ENCODE measurements around the gene SLU7. TPM values are rescaled to one million over a fixed set of nuclear protein-coding genes. Genes with fewer than 3 reads are reported as not detected.

The SLU7 gene
- polyA plus RNA-seq, 3 donors = 12.4 to 35.0 (median 21.9) TPM

DNA sequence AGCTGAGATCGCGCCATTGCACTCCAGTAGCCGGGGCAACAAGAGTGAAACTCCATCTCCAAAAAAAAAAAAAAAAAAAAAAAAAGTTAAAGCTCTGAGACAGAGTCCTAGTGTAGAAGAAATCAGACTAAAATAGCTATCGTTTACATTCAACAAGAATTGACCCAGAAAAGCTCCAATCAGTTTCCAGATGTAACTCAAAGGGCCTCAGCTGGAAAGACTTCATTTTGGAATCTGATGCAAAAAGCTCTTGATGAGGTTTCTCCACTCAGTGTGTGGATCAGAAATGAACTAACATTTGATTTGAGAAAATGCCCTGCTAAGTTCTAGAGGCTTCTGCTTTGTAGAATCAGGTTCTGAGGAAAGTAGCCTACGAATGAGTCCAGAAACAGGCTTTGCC is 41.2 kb downstream of the SLU7 start:
- no peak overlapping the region for H3K27ac ChIP-seq (ENCODE audit: low read depth, low read length)
- 87 to 93% (median 88%) methylated on average over 5 of the region's 5 CpGs for WGBS, 3 donors

GRCh38 chr5:160376416-160376815 is 42.5 kb downstream of the SLU7 start:
- no peak overlapping the region for H3K27ac ChIP-seq (ENCODE audit: low read depth, low read length)

GRCh38 chr5:160375701-160376100 is 43.2 kb downstream of the SLU7 start:
- WGBS, 3 donors = 60 to 74% (median 73%) methylated on average over 2 of the region's 2 CpGs
- no peak overlapping the region for H3K27ac ChIP-seq (ENCODE audit: low read depth, low read length)

DNA sequence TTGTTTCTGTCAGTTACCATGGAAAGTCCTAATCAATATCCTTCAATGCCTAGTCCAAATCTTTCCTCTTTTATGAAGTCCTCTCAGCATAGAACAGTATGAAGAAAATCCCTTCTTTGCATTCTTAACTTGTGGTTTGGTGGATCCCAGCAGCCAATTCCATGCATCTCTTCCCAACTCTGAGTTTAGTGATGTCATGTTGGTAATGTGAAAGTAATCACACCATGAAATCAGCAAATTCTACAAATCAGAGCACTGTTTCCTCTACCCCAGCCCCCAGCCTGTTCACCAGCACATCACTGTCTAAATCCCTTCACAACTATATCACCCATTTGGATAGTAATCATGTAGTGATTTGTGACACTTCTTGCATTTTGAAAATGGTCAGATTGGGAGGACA is 43.7 kb downstream of the SLU7 start:
- no peak overlapping the region for H3K27ac ChIP-seq (ENCODE audit: low read depth, low read length)

DNA sequence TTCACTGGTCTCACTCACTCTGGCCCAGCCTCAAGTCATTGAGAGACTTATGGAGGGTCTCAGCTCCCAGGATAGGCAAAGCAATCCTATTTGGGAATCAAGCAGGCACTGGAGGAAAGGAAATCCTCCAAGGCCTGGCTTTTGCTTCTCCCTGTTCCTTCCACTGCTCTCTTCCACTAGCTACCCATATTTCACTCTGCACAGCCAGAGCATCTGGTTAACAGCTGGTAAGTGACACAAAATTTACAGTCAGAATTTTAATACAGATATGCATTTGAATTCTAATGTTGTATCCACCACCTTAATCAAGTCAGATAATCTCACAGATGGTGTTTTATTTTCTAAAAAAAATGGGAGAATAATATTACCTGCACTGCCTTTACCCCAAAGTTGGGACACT is 47.6 kb downstream of the SLU7 start:
- no peak overlapping the region for H3K27ac ChIP-seq (ENCODE audit: low read depth, low read length)

- whole genome bisulfite sequencing, 3 donors = 30 to 45% (median 44%) methylated on average over 12 of the region's 12 CpGs
- H3K27ac ChIP-seq (ENCODE audit: low read depth, low read length) = no peak overlapping the region
Measured at GRCh38 chr5:160370713-160371034, 48.2 kb downstream of the SLU7 start.

DNA sequence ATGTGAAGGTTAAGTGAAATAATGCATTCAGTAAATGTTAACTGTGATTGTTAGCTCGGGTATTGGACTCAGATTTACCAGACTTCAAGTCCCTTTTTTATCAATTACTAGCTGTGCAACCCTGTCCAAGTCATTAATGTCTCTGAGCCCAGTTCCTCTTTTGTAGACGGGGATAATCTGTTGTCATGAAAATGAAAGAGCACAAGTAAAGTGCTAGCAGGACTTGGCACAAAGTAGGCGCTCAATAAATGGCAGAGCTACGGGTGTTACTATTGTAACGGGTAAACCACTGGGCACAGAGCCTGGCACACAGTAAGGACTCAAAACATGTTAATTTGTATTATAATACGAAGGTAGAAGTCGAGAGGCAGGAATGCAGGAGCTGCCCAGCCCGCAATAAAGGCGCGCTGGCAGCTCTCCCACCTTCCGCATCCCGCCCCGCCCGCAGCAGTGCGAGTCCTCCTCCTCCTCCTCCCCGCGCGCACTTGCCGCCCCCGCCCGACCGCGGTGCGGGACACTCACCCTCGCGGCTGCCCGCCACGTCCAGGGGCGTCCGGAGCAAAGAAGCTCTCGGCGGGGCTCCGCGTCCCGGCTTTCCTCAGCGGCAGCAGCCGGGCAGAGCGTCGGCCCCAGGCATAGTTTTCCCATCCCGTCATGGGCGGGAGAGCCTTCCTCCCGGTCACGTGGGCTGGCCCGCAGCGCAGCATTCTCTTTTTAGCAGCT is 48.7 kb downstream of the SLU7 start, which contains the start of gene C1QTNF2:
C1QTNF2 (minus strand) TSS at position 637 of the 723 bp plus-strand sequence. CDS start 15,615 bp downstream, outside the sequence.
- WGBS, 3 donors = 2 to 3% (median 3%) methylated on average over 43 to 45 of the region's 45 CpGs
- no peak within 1 kb of the TSS for H3K27ac ChIP-seq (ENCODE audit: low read depth, low read length)

- H3K27ac ChIP-seq (ENCODE audit: low read depth, low read length) = no peak overlapping the region
- 79 to 94% (median 81%) methylated on average over 3 of the region's 3 CpGs for WGBS, 3 donors
Measured at GRCh38 chr5:160367885-160368284, 51.0 kb downstream of the SLU7 start.

GRCh38 chr5:160367261-160367660 is 51.6 kb downstream of the SLU7 start:
- H3K27ac ChIP-seq (ENCODE audit: low read depth, low read length) = no peak overlapping the region
- 60 to 76% (median 70%) methylated on average over 2 of the region's 2 CpGs for WGBS, 3 donors

GRCh38 chr5:160366230-160366629 is 52.7 kb downstream of the SLU7 start:
- 92 to 96% (median 95%) methylated on average over 2 of the region's 2 CpGs for WGBS, 3 donors
- H3K27ac ChIP-seq (ENCODE audit: low read depth, low read length) = no peak overlapping the region

DNA sequence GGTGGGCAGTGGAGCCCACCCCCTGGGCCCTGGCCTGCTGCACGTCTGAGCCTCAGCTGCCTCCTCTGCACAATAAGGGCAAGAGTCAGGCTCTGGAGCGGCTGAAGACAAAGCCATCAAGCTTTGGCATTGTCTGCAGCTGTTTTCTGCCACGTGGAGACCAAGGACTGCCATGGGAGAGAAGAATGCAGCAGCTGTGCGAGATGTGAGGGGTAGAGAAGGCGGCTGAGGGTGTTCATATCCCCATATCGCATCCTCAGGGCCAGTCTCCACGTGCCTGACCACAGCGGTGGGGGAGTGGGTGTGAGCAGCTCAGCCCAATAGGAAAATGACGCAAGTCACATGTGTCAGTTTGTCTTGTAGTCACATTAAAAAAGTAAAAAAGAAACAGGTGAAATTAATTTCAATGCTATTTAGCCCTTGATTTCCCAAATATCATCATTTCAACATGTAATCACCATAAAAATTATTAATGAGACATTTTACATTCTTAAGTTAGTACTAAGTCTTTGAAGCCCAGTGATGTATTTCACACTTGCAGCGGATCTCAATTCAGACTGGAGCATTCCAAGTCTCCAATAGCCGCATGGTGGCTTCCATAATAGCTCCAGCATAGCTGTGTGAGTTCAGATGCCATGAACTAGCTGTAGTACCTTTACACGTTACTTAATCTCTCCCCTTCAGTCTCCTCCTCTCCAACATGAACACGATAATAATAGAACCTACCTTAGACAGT is 55.1 kb downstream of the SLU7 start:
- 73 to 81% (median 79%) methylated on average over 13 of the region's 13 CpGs for WGBS, 3 donors

GRCh38 chr5:160363211-160363610 is 55.7 kb downstream of the SLU7 start:
- WGBS, 3 donors = 43 to 77% (median 58%) methylated on average over 3 of the region's 3 CpGs
- H3K27ac ChIP-seq (ENCODE audit: low read depth, low read length) = no peak overlapping the region

More for the DNA sequence above, 55.1 kb downstream of the SLU7 start:
- H3K27ac ChIP-seq (ENCODE audit: low read depth, low read length) = no peak overlapping the region

DNA sequence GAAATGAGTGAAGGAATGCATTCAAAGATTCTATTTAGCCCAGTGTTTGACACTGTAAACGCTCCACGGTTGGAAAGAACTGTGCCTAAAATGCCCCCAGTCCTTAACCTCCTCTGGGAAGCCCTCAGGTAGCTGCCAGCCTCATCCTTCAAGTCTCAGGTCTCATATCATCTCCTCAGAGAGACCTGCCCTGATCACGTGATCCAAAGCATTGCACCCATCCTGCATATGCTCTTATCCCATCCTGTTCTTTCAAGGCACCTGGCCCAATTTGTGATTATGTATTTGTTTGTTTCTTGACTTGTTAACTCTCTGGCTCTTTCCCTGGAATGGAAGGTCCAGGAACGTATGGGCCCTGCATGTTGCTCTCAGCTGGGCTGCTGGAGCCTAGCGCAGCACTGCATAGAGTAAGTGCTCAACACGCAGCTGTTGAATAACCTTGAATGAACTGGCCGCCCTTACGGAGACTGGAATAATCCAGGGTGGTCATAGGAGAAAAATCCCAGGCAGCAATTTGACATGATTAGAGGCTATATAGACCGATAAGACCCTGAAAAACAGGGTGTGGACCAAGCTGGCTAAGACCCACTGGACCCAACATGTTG is 57.2 kb downstream of the SLU7 start:
- H3K27ac ChIP-seq (ENCODE audit: low read depth, low read length) = no peak overlapping the region
- 83 to 96% (median 87%) methylated on average over 9 of the region's 9 CpGs for WGBS, 3 donors

- 80 to 91% (median 80%) methylated on average over 3 of the region's 3 CpGs for WGBS, 3 donors
- no peak overlapping the region for H3K27ac ChIP-seq (ENCODE audit: low read depth, low read length)
Measured at GRCh38 chr5:160360310-160360709, 58.6 kb downstream of the SLU7 start.

DNA sequence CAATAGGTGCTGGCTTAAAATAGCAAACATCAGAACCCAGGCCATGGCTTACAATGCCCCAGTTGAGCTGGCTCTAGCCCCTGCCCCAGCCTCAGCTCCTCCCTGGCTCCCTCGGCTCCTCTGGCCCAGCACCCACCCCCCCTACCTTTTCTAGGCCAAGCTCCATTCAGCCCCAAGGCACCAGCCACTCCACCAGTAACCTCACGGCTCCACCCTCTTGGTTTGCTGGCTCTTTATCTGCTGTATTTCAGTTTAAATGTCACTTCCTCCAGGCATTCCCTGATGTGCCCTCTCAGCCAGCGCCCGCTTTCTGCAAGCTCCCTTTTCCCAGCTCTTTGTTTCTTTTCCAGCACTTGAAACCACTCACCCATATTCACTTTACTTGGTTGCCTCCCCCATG is 59.1 kb downstream of the SLU7 start:
- WGBS, 3 donors = 55 to 80% (median 78%) methylated on average over 4 of the region's 4 CpGs
- no peak overlapping the region for H3K27ac ChIP-seq (ENCODE audit: low read depth, low read length)

- H3K27ac ChIP-seq (ENCODE audit: low read depth, low read length) = no peak overlapping the region
- 0 to 42% (median 0%) methylated on average over 1 of the region's 1 CpG for WGBS, 3 donors
Measured at GRCh38 chr5:160359242-160359641, 59.6 kb downstream of the SLU7 start.

DNA sequence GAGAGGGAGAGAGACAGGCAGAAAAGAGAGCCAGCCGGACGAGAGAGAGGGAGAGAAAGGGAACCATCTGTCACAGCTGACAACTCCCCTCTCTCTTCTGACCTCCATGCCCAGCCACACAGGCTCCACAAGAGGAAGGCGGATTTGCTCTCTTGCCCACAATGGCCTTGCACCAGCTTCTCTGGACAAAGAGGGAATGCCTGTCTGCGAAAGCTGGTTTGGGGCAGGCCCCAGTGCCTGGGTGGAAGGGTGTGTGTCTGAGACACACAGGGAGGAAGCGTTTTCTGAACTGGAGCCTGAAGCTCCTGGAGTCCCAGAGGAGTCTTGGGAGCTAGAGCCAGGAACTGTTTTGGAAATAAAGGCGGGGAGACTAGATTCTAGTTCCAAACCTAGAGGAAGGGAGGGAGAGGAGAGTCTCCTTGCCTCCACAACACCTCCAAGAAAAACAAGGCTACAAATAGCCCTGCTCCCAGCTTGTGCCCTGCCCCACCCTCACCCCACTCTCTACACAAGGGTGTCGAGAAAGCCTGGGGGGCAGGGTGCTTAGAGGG is 60.9 kb downstream of the SLU7 start:
- WGBS, 3 donors = 46 to 75% (median 50%) methylated on average over 7 of the region's 7 CpGs
- H3K27ac ChIP-seq (ENCODE audit: low read depth, low read length) = peak overlapping the region; percentile 71

DNA sequence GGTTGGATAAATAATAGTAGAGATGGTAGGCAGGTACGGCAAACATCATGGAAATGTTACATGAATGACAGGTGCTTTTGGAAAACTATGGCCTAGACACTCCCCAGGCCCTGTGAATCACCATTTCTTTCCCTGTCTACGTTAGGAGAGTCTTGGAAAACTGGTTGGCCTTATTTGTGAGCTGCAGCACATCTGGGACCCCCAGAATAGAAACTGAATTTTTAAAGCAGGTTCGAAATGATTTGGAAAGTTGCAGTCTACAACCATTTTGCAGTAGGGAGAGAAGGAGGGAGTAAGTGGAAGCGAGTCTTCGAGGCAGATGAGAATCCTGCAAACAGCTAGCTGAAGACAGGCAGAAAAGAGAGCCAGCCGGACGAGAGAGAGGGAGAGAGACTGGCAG is 61.5 kb downstream of the SLU7 start:
- 61 to 72% (median 63%) methylated on average over 7 of the region's 7 CpGs for WGBS, 3 donors
- H3K27ac ChIP-seq (ENCODE audit: low read depth, low read length) = no peak overlapping the region

DNA sequence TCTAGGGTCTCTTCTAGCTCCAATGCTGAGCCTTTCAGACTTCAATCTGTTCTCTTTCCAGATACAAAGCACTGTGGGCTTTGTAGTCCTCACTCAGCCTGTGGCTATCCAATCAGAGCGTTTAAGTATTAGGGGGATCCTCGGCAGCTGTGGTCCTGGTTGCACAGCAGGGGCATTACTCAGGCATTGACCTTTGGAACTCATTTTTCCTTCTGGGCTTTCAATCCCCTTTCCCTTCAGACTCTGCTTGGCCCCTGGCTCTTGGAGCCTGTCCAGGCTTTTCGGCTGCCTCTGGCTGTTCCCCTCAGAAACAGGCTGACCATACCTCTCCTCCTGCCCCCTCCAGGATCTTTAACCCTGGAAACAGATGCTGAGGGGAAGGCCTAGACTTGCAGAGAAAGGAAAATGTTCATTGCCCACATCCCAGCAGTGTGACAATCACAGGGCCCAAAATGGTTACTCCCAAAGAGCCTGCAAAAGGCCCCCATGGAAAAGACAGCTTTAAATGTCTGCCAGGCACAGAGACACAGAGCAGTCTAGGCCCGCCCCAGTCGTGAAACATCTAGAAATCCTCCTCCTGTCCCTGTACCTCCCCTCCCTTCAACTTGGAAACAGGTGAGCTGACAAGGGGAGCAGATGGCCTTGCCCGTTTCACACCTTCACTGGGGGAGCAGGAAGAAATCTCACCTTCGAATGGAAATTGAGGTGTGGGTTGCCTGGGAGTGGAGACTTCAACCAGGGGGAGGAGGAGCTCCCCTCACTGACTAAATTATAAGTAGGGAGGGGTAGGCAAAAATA is 62.1 kb downstream of the SLU7 start:
- WGBS, 3 donors = 49 to 73% (median 72%) methylated on average over 7 of the region's 7 CpGs
- H3K27ac ChIP-seq (ENCODE audit: low read depth, low read length) = no peak overlapping the region
